ENCODE data around the gene FAM151A. TPM values are rescaled to one million over a fixed set of nuclear protein-coding genes. Genes with fewer than 3 reads are reported as not detected.

The FAM151A gene
- total RNA-seq, 1 donor from 2014 or later = not detected

- H3K27me3 ChIP-seq (ENCODE audit: control insufficient read depth, insufficient read depth, low read length) = no peaks in the 10 kb centered on the region
- TF ChIP-seq, protein P1, sequence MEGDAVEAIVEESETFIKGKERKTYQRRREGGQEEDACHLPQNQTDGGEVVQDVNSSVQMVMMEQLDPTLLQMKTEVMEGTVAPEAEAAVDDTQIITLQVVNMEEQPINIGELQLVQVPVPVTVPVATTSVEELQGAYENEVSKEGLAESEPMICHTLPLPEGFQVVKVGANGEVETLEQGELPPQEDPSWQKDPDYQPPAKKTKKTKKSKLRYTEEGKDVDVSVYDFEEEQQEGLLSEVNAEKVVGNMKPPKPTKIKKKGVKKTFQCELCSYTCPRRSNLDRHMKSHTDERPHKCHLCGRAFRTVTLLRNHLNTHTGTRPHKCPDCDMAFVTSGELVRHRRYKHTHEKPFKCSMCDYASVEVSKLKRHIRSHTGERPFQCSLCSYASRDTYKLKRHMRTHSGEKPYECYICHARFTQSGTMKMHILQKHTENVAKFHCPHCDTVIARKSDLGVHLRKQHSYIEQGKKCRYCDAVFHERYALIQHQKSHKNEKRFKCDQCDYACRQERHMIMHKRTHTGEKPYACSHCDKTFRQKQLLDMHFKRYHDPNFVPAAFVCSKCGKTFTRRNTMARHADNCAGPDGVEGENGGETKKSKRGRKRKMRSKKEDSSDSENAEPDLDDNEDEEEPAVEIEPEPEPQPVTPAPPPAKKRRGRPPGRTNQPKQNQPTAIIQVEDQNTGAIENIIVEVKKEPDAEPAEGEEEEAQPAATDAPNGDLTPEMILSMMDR (IDR thresholded peaks at IDR 0.05; ENCODE audit: insufficient read depth, low read length, severe bottlenecking) = no peak
- no peak for DNase-seq (ENCODE audit: low read depth)
- H3K4me3 ChIP-seq (ENCODE audit: low read depth, low read length) = no peak overlapping the region
- no peak for FAIRE-seq
- H3K36me3 ChIP-seq (ENCODE audit: control insufficient read depth, insufficient read depth, low read length) = no peaks in the 10 kb centered on the region
Observed at GRCh38 chr1:54627196-54627595, 3.9 kb upstream of the FAM151A start.

DNA sequence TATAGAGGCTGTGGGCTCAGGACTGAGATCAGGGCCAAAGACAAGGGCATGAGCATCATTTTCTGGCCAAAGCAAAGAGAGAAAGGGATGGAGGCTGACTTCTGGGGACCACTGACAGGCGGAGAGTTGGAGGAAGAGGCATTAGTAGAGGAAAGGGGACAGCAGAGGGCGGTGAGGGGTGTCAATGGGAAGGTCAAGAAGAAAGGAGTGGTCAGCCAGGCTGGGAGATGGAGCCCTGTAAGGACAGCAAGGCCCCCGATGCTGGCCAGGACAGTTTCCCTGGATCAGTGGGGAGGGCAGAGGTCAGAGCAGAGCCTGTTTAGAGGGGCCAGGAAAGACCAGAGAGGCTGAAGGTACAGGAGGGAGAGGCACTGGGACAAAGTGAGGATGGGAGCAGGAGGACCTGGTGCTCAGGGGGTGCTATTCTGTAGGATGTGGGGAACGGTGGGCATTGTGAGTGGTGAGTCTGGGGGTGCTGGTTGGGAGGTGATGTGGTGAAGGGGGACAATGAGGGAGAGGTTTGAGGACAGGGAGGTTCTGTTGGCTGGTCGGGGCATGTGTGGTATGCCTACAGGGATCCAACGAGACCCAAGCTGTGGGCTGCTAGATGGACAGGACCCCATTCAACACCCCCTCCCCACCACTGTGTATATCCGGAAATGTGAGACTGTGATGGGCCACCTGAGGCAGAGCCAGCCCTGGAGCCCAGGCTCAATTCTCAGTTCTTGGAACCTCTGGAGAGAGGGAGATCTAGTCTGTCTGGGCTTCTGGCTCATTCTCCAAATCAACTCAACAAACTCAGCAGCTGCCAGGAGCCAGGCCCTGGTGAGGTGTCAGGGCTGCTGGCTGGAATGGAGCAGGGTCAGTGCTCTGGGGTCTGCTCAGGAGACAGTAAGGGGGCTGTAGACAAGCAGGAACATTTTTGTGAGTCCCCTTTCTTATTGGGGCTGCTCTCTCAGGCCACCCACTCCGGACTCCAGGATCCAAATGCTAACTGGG is 1.4 kb upstream of the FAM151A start:
- Histone ChIP-seq H3K4me3 (ENCODE audit: low read depth, low read length) (no peak overlapping the region), H3K36me3 (ENCODE audit: control insufficient read depth, insufficient read depth, low read length) (no peaks in the 10 kb centered on the region), H3K27me3 (ENCODE audit: control insufficient read depth, insufficient read depth, low read length) (no peaks in the 10 kb centered on the region)
- FAIRE-seq (peak; percentile 28), DNase-seq (ENCODE audit: low read depth) (no peak)
- TF ChIP-seq, protein P1 (IDR thresholded peaks at IDR 0.05; ENCODE audit: insufficient read depth, low read length, severe bottlenecking) = no peak

DNA sequence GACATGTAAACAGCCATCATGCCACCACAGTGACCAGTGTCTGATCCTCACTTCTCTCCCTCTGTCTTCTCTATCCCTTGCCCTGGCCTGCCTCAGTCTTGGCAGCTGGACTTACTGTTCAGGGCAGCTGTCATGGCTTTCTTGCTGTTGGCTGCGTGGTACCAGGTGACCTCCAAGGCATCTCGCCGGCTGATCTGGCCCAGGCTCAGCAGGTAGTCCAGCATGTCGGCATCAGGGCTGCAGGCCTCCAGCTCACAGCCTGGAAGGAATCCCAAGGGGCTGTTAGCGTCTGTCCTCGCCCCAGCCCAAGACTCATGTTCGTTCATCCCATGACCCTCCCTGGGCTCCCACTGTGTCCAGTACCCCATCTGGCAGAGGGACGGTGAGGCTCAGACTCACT is 3.6 kb downstream of the FAM151A start:
- no peak for DNase-seq (ENCODE audit: low read depth)
- no peak for FAIRE-seq
- H3K4me3 ChIP-seq (ENCODE audit: low read depth, low read length) = no peak overlapping the region

DNA sequence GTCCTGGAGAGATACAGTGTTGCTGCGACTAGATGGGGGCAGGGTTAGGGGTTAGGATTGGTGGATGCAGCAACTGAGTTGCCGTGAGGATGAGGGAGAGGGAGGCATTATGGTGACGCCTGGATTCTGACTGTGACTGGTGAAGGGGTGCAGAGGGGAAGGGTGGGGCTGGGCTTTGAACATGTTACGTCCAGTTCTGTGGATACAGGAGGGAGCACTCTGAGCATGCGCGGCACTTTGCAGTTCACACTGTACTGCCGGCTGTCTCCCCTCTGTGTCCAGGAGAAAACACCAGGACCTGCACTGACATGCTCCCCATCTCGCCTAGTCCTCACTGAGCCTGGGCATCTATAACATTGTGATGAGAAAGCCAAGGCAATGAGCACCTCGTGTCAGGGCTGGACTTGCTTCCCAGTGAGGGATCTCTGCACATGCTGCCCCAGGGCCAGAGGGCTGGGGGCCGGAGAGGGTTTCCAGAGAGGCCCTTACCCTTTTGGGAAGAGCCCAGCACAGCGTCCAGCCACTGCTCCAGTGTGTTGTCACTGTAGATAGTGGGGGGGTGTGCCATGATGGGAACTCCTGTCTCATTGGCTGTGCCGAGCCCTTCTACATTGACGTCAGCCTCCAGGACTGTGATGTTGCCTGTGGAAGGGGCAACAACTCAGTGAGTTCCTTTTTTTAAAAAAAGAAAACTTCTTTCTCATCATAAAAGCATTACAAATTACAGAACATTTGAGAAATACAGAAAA is 7.6 kb downstream of the FAM151A start:
- TF ChIP-seq, protein P1 (IDR thresholded peaks at IDR 0.05; ENCODE audit: insufficient read depth, low read length, severe bottlenecking) = no peak
- FAIRE-seq = peak; percentile 55
- peak; percentile 95 for DNase-seq (ENCODE audit: low read depth)
- H3K4me3 ChIP-seq (ENCODE audit: low read depth, low read length) = no peak overlapping the region
- H3K36me3 ChIP-seq (ENCODE audit: control insufficient read depth, insufficient read depth, low read length) = no peaks in the 10 kb centered on the region
- no peaks in the 10 kb centered on the region for H3K27me3 ChIP-seq (ENCODE audit: control insufficient read depth, insufficient read depth, low read length)

More for the DNA sequence above, 3.6 kb downstream of the FAM151A start:
- H3K27me3 ChIP-seq (ENCODE audit: control insufficient read depth, insufficient read depth, low read length) = no peaks in the 10 kb centered on the region
- no peaks in the 10 kb centered on the region for H3K36me3 ChIP-seq (ENCODE audit: control insufficient read depth, insufficient read depth, low read length)
- TF ChIP-seq, protein P1 (IDR thresholded peaks at IDR 0.05; ENCODE audit: insufficient read depth, low read length, severe bottlenecking) = no peak

- Histone ChIP-seq H3K36me3 (ENCODE audit: control insufficient read depth, insufficient read depth, low read length) (no peaks in the 10 kb centered on the region), H3K4me3 (ENCODE audit: low read depth, low read length) (no peak overlapping the region), H3K27me3 (ENCODE audit: control insufficient read depth, insufficient read depth, low read length) (no peaks in the 10 kb centered on the region)
- TF ChIP-seq, protein P1 (IDR thresholded peaks at IDR 0.05; ENCODE audit: insufficient read depth, low read length, severe bottlenecking) = no peak
- DNase-seq (ENCODE audit: low read depth) = no peak
- no peak for FAIRE-seq
Observed at GRCh38 chr1:54614563-54614962, 8.8 kb downstream of the FAM151A start.

Data from bronchial epithelial cell (primary cell).